ENCODE measurements around the gene SIVA1. TPM values are rescaled to one million over a fixed set of nuclear protein-coding genes. Genes with fewer than 3 reads are reported as not detected.

The SIVA1 gene
- total RNA-seq, 1 experiment from 2014 or later, result 249 TPM

DNA sequence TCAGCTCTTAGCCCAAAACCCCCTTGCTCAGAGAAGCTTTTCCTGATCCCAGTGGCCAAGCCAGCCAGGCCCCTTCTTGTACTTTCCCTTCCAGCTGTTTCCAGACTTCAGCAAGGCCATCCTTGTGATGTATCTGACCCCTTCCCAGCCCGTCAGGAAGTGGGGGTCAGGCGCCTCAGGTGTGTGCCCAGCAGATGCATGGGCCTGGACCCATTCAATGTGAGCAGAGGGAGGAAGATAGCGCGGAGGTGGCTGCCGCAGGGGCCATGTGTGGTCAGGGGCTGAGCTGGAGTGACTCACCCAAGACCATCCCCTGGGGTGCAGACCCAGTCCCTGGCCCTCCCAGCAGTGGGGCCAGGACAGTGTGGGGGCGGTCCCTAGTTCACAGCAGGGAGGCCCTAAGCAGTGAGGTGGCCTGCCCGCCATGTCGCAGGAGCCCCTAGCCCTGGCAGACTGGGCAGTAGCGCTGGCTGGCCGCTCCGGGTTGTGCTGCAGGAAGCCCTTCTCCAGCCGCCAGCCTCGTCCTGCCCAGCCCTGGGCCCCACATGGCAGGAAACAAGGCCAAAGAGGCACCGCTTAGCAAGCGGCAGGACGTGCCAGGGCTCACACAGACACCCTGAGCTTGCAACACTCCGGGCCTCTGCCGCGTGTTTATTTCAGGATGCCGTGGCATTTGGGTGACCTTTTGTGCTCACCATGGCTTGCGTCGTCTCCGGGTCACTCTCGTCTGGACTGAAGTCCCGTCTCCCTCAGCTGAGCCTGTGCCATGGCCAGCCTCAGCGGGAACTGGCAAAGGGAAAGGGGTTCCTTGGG, 16.9 kb upstream of the SIVA1 start:
- Histone ChIP-seq H3K36me3 (replicated peaks; ENCODE audit: control insufficient read depth, insufficient read depth, low read length) (peaks cover 4% of the 10 kb centered on the region), H3K4me3 (ENCODE audit: insufficient read depth, low read depth, low read length) (no peak overlapping the region)
- DNase-seq, result peak; percentile 70

DNA sequence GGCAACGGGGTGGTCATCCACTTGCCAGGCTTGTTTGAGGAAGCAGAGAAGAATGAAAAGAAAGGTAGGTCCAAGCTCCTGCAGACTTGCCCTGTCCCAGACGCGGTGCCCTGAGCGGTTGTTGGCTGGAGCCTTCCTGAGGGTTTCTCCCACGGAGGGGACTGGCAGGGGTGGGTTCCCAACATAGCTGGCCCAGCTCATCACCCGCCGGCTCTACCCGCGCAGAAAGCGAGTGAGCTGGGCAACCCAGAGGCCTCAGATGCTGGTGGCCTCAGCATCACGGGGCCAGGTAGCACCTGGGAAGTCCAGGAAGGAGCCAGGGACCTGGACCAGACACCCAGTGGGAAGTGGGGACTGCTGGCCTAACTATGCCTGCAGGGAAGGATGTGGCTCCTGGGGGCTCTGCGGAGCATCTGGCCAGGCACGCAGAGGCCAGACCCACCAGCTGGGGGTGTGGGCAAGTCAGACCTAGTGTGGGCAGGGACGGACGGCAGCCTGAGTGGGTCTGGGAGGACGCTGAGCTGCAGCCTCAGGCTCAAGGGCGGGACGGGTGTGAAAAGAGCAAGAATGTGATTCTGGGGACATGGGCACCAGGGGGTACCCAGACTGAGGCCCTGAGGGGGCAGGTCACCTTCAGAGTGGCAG, 14.4 kb upstream of the SIVA1 start:
- Histone ChIP-seq H3K27me3 (ENCODE audit: control insufficient read depth, insufficient read depth, low read length) (no peaks in the 10 kb centered on the region), H3K4me3 (ENCODE audit: insufficient read depth, low read depth, low read length) (no peak overlapping the region), H3K36me3 (replicated peaks; ENCODE audit: control insufficient read depth, insufficient read depth, low read length) (peaks cover 4% of the 10 kb centered on the region)
- DNase-seq, result peak; percentile 55

More for the DNA sequence above, 16.9 kb upstream of the SIVA1 start:
- H3K27me3 ChIP-seq (ENCODE audit: control insufficient read depth, insufficient read depth, low read length), result no peaks in the 10 kb centered on the region

DNA sequence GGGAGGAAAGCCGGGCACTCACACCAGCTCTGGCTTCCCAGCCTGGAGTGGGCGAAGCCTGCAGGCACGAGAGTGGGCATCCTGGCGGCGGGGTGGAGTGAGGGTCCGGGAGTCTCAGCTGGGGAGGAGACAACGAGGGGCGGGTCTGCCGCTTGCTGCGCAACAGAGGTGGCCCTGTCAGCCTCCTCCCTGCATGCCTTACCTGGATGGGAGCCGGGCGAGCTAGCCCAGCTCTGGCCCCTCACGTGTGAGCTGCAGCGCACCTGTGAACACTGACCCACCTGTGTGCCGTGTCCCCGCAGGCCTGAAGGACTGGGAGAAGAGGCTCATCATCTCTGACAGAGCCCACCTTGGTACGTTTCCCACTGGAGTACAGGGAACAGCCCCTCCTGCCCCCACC, 13.9 kb upstream of the SIVA1 start:
- Histone ChIP-seq H3K27me3 (ENCODE audit: control insufficient read depth, insufficient read depth, low read length) (no peaks in the 10 kb centered on the region), H3K4me3 (ENCODE audit: insufficient read depth, low read depth, low read length) (no peak overlapping the region), H3K36me3 (replicated peaks; ENCODE audit: control insufficient read depth, insufficient read depth, low read length) (peaks cover 4% of the 10 kb centered on the region)
- DNase-seq, result peak; percentile 58

DNA sequence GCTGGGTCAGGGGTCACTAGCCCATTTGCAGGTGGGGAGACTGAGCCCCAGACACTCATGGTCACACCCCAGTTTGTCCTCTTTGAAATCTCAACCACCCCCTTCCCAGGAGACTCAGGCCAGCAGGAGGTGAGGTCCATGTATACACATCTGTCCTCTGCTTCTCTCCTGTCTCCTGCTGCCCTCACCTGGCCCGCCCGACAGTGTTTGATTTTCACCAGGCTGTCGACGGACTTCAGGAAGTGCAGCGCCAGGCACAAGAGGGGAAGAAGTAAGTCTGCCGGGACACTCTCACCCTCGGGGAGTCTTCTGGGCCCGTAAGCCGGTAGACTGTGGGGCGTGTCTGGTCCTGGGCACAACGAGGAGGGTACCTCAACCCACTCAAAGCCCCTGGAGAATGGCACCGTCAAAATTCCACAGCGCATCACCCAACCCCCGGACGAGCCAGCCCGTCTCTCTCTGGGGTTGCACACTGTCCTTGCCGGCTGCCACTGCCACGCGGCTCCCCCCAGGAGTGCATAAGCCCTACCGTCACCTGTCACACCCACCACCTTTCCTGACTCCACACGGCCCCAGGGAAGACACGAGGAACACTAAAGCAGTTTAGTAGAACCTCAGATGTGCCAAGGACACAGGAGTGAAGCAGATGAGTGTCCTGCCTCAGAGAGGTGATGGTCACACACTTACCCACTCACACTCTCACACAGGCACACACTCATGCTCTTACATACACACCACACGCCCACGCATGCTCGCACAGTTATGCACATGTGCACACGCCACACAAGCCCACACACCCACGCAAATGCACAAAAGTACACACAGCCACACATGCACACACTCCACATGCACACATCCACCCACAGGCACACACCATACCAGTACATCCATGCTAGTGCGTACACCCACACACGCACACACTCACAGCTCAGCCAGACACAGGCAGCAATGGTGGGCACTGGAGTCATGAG, 13.1 kb upstream of the SIVA1 start:
- H3K27me3 ChIP-seq (ENCODE audit: control insufficient read depth, insufficient read depth, low read length), result no peaks in the 10 kb centered on the region
- DNase-seq, result peak; percentile 52
- peaks cover 4% of the 10 kb centered on the region for H3K36me3 ChIP-seq (replicated peaks; ENCODE audit: control insufficient read depth, insufficient read depth, low read length)
- no peak overlapping the region for H3K4me3 ChIP-seq (ENCODE audit: insufficient read depth, low read depth, low read length)

DNA sequence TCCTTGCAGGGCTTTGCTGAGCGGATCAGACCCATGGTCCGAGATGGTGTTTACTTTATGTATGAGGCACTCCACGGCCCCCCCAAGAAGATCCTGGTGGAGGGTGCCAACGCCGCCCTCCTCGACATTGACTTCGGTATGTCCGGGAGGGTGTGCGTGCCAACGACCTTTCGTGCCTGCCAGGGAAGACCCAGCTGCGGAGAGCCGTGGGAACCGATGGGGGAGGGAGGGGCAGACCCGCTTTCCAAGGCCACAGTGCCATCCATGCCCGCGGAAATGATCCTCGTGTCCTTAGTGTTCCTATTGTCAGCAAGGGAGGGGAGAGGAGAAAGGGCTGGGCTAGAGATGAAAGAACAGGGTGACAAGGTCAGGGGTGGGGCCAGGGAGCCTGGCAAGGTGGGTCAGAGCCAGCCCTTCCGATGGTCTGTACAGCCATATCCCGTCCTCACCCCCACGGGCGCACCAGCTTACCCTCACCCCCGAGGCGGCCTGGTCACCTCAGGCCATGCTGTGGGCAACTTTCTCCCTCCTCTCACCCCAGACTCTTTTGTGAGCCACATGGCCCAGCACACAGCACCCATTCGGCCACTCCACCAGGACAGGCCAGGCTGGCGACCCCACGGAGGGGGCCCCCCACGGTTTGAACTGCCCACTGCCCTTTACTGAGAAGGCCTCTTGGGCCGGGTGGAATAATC, 11.7 kb upstream of the SIVA1 start:
- peak; percentile 57 for DNase-seq
- Histone ChIP-seq H3K4me3 (ENCODE audit: insufficient read depth, low read depth, low read length) (no peak overlapping the region), H3K36me3 (replicated peaks; ENCODE audit: control insufficient read depth, insufficient read depth, low read length) (peaks cover 4% of the 10 kb centered on the region), H3K27me3 (ENCODE audit: control insufficient read depth, insufficient read depth, low read length) (no peaks in the 10 kb centered on the region)

DNA sequence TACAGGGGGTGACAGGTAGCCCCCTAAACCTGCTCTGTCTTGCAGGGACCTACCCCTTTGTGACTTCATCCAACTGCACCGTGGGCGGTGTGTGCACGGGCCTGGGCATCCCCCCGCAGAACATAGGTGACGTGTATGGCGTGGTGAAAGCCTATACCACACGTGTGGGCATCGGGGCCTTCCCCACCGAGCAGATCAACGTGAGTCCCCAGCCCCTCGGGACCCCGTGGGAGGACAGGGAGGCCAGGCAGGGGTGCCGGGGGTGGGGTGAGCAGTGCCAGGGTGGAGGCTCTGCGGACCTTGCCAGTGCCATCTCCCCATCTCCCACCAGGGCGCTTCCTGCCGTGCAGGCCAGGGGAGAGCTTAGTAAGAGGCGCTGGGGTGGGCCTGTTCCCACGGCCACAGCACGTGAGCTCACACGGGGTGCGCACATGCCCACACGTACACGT, 11.1 kb upstream of the SIVA1 start:
- no peak for DNase-seq
- Histone ChIP-seq H3K36me3 (replicated peaks; ENCODE audit: control insufficient read depth, insufficient read depth, low read length) (peaks cover 4% of the 10 kb centered on the region), H3K27me3 (ENCODE audit: control insufficient read depth, insufficient read depth, low read length) (no peaks in the 10 kb centered on the region), H3K4me3 (ENCODE audit: insufficient read depth, low read depth, low read length) (no peak overlapping the region)

DNA sequence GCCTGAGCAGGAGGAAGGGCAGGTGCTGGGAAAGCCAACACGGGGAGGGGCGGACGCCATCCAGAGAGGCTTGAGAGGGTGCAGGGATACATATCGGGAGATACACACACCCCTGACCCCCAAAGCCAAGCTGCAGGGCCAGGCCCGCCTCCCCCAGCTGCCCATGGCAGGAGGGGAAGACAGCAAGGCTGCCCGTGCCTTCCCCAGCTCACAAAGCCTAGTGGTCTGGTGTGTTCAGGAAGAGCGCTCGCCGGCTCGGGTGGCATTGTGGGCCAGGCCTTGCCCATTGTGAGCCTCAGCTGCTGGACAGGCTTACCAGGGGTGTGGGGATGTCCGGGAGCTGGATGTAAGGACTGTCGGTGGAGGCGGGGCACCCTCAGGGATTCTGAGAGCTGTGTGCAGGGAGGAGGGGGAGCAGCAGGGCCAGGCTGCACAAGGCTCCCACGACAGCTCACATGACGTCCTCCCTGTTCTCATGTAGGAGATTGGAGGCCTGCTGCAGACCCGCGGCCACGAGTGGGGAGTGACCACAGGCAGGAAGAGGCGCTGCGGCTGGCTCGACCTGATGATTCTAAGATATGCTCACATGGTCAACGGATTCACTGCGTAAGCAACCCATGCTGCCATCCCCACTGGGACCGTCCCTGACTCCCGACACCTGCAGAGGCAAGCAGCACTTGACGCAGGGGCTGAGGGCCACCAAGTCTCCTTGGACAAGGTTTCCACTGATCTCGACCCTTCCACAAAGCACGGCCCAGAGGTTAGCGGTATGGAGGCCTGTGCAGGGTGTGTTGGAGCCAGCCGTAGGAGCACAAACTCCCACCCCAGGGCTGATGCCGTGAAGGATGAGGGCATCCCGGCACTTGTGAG, 10.1 kb upstream of the SIVA1 start:
- no peaks in the 10 kb centered on the region for H3K27me3 ChIP-seq (ENCODE audit: control insufficient read depth, insufficient read depth, low read length)
- DNase-seq, result peak; percentile 52
- peaks cover 4% of the 10 kb centered on the region for H3K36me3 ChIP-seq (replicated peaks; ENCODE audit: control insufficient read depth, insufficient read depth, low read length)
- no peak overlapping the region for H3K4me3 ChIP-seq (ENCODE audit: insufficient read depth, low read depth, low read length)

DNA sequence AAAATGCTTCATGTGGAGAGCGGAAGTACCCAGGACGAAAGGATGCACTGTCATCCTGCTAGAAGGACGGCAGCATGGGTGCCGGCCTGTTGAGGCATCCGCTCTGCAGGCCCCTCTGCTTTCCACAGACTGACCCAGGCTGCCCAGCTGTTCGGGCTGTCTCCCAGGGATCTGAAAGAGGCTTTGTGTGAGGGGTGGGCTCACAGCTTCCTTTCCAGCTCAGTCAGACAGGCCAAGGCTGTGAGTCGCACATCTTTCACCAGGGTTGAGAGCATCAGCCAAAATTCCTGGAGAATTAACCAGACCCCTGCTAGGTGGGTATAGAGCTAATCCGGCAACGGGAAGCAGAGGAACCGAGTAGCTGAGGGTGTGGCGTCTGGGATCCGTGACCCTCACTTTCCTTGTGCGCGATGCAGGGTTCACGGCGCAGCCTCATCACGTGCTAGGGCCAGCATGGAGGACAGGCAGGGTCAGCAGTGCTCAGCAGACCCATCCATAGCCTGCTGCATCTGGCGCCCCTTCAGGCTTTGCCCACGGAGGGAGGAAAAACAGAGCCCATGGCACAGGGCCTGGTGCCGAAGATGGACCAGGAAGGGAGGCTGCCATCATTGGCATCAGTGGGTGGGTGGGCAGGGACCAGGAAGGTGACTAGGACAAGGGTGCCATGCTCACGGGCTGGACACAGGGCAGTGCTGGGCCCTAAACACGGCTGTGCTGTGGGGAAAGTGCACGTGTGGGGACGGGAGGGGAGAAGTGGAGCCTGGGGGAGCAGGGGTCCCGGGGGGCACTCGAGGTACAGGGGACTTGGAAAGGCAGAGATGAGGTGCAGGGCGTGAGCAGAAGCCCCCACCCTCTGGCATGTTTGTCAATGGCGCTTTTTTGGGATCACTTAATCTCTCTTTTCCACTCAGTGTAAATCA, 9.2 kb upstream of the SIVA1 start:
- Histone ChIP-seq H3K36me3 (replicated peaks; ENCODE audit: control insufficient read depth, insufficient read depth, low read length) (peaks cover 4% of the 10 kb centered on the region), H3K4me3 (ENCODE audit: insufficient read depth, low read depth, low read length) (no peak overlapping the region), H3K27me3 (ENCODE audit: control insufficient read depth, insufficient read depth, low read length) (no peaks in the 10 kb centered on the region)
- no peak for DNase-seq

DNA sequence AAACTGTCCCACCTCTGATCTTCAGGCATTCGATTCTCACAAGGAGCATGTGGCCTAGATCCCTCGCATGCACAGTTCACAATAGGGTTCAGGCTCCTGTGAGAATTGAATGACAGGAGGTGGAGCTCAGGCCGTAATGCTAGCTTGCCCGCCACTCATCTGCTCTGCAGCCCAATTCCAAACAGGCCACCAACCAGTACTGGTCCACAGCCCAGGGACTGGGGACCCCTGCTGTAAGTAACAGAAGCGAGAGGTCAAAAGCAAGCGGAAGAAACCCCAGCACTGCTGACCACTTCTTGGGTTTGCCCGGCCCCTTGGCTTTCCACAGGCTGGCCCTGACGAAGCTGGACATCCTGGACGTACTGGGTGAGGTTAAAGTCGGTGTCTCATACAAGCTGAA, 8.5 kb upstream of the SIVA1 start:
- Histone ChIP-seq H3K4me3 (ENCODE audit: insufficient read depth, low read depth, low read length) (no peak overlapping the region), H3K27me3 (ENCODE audit: control insufficient read depth, insufficient read depth, low read length) (no peaks in the 10 kb centered on the region), H3K36me3 (replicated peaks; ENCODE audit: control insufficient read depth, insufficient read depth, low read length) (peaks cover 4% of the 10 kb centered on the region)
- DNase-seq, result no peak

DNA sequence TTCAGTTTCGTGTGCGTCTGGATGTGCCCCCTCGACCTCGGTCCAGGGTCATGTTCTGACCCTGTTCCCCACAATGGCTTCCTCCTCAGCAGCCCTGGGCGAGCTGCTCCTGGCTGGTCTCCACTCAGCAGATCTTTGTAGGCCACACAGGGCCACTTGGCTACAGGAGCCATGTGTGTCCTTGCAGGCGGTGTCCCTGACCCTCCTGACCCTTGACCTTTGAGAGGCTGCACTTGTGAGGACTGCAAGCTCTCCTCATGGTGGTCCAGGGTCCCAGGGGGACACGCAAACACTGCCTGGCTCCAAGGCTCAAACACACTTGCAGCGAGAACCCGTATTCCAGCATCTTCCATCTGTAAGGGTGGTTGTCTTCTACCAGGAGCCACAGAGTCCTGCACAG, 7.5 kb upstream of the SIVA1 start:
- no peaks in the 10 kb centered on the region; the same call in 1 of the 2 replicates for H3K36me3 ChIP-seq (replicated peaks; ENCODE audit: control insufficient read depth, insufficient read depth, low read length)
- no peak for DNase-seq
- H3K27me3 ChIP-seq (ENCODE audit: control insufficient read depth, insufficient read depth, low read length), result no peaks in the 10 kb centered on the region
- H3K4me3 ChIP-seq (ENCODE audit: insufficient read depth, low read depth, low read length), result no peak overlapping the region

DNA sequence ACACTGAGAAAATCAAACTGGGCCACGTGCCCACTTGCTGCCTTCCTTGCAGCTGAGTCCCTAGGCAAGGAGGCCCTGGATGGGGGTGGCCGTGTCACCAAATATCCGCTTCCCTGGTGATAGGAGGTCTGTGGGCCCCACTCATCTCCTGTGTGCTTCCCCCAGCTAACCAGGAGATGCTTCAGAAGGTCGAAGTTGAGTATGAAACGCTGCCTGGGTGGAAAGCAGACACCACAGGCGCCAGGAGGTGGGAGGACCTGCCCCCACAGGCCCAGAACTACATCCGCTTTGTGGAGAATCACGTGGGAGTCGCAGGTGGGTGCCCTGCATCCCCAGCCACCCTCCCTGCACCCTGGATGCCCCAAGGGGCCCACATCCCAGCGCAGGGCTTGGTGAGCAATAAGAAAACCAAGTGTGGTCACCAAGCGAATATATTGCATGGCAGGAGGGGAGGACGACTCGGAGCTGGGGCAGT, 6.8 kb upstream of the SIVA1 start:
- H3K36me3 ChIP-seq (replicated peaks; ENCODE audit: control insufficient read depth, insufficient read depth, low read length), result no peaks in the 10 kb centered on the region; the same call in 1 of the 2 replicates
- DNase-seq, result no peak

DNA sequence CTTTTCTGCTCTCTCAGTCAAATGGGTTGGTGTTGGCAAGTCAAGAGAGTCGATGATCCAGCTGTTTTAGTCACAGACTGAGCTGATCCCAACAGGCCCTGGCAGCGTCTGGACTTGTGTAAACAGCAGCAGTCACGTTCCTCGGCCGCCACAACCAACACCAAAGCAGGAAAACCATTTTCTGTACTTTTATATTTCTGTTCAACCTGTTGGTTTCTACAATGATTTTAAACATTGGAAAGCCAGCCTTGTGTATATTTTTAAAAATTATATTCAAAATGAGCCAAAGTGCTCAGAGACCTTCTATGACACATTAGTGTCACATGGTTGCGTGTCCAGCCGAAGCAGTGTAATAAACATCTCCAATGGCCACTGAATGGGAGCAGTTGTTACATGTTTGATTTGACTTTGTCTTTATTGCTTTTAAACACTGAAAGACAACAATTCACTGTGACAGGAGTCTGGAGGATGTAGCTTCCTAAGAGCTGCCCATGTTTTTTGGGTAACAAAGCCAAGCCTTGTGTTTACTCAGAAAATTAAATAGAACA, 5.9 kb upstream of the SIVA1 start:
- H3K27me3 ChIP-seq (ENCODE audit: control insufficient read depth, insufficient read depth, low read length), result no peaks in the 10 kb centered on the region
- no peak for DNase-seq
- H3K36me3 ChIP-seq (replicated peaks; ENCODE audit: control insufficient read depth, insufficient read depth, low read length), result no peaks in the 10 kb centered on the region; the same call in 1 of the 2 replicates
- H3K4me3 ChIP-seq (ENCODE audit: insufficient read depth, low read depth, low read length), result no peak overlapping the region

More for the DNA sequence above, 6.8 kb upstream of the SIVA1 start:
- Histone ChIP-seq H3K27me3 (ENCODE audit: control insufficient read depth, insufficient read depth, low read length) (no peaks in the 10 kb centered on the region), H3K4me3 (ENCODE audit: insufficient read depth, low read depth, low read length) (no peak overlapping the region)

All from H7 (cell line).